ENCODE measurements around the gene CUL3. TPM values are rescaled to one million over a fixed set of nuclear protein-coding genes. Genes with fewer than 3 reads are reported as not detected.

Gene CUL3
- total and polyA plus RNA-seq, 2 of the 8 experiments (the other 6 are each of a cell fraction or from before 2014, with no cell fraction given) = 28.5 to 113 TPM

DNA sequence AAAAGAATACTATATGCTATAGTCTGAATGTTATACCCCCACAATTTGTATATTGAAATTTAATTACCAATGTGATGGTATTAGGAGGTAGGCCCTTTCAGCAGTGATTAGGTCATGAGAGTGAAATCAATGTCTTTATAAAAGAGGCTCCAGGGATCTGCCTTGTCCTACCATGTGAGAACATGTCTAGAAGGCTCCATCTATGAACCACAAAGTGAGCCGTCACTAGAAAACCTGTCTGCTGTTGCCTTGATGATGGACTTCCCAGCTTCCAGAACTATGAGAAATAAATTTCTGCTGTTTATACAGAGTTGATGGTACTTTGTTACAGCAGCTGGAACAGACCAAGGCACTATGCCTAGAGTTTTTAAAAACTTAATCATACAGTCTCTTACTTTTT, 136.9 kb downstream of the CUL3 start:
- H3K27me3 ChIP-seq (replicated peaks in 1 of 4; ENCODE audit: control insufficient read depth in 3 of 4, extremely low read depth in 1 of 4, insufficient read depth in 3 of 4, low read length in 3 of 4) = no peaks in the 10 kb centered on the region
- H3K27ac ChIP-seq (ENCODE audit: low read depth, low read length) = no peak overlapping the region
- FAIRE-seq = no peak
- H2BK5ac ChIP-seq (ENCODE audit: low read depth, low read length) = no peak overlapping the region
- 95% methylated on average over 1 of the region's 1 CpG; no CpG with 5 or more reads in 1 of the 2 experiments for WGBS, 2 experiments (ENCODE audit: extremely low coverage in 1 of 2, insufficient coverage in 1 of 2, insufficient read length in 1 of 2, insufficient replicate concordance in 2 of 2, low coverage in 1 of 2, low lambda C conversion rate in 2 of 2, missing lambda C conversion rate in 1 of 2)
- no peaks in the 10 kb centered on the region for H3K79me1 ChIP-seq (ENCODE audit: low read depth, low read length)
- peak overlapping the region; percentile 22; the same call in 1 of the 2 replicates for H2AFZ ChIP-seq (ENCODE audit: low read length)
- H3K4ac ChIP-seq (replicated peaks; ENCODE audit: insufficient read length, low read depth, low read length) = no peak overlapping the region
- H3K4me2 ChIP-seq (ENCODE audit: insufficient read depth in 1 of 2, low read depth in 2 of 2, low read length in 2 of 2) = no peak overlapping the region
- no peak for DNase-seq (ENCODE audit: low read depth in 1 of 2, low spot score in 2 of 2)
- no peak for TF ChIP-seq SUZ12 (IDR thresholded peaks at IDR 0.05; ENCODE audit: low read length)
- no peak for TF ChIP-seq JUND (IDR thresholded peaks at IDR 0.05; ENCODE audit: low read length)
- no peak for TF ChIP-seq YY1 (IDR thresholded peaks at IDR 0.05; ENCODE audit: low read depth, low read length)
- TF ChIP-seq ASH2L (IDR thresholded peaks at IDR 0.05; ENCODE audit: low read length) = no peak
- no peak for TF ChIP-seq TCF12 (IDR thresholded peaks at IDR 0.05; ENCODE audit: low read depth, low read length)
- no peak for TF ChIP-seq EZH2 (IDR thresholded peaks at IDR 0.05; ENCODE audit: low read depth, low read length, severe bottlenecking)
- TF ChIP-seq MAX (IDR thresholded peaks at IDR 0.05) = no peak
- TF ChIP-seq, protein P1, sequence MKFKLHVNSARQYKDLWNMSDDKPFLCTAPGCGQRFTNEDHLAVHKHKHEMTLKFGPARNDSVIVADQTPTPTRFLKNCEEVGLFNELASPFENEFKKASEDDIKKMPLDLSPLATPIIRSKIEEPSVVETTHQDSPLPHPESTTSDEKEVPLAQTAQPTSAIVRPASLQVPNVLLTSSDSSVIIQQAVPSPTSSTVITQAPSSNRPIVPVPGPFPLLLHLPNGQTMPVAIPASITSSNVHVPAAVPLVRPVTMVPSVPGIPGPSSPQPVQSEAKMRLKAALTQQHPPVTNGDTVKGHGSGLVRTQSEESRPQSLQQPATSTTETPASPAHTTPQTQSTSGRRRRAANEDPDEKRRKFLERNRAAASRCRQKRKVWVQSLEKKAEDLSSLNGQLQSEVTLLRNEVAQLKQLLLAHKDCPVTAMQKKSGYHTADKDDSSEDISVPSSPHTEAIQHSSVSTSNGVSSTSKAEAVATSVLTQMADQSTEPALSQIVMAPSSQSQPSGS (IDR thresholded peaks at IDR 0.05; ENCODE audit: low read length) = no peak
- TF ChIP-seq ZNF274 (IDR thresholded peaks at IDR 0.05; ENCODE audit: borderline replicate concordance, extremely low read depth, low read length) = no peak
- TF ChIP-seq KDM4A (IDR thresholded peaks at IDR 0.05; ENCODE audit: low read depth, low read length, severe bottlenecking) = no peak
- no peak for TF ChIP-seq TAF1 (IDR thresholded peaks at IDR 0.05; ENCODE audit: low read depth, low read length)
- TF ChIP-seq SIRT6 (IDR thresholded peaks at IDR 0.05; ENCODE audit: low read length) = no peak
- TF ChIP-seq TAF7 (optimal IDR thresholded peaks at IDR 0.05; ENCODE audit: borderline replicate concordance, low read depth, low read length) = no peak
- no peak overlapping the region for H3K56ac ChIP-seq (replicated peaks; ENCODE audit: insufficient read length, low read depth, low read length)
- no peak overlapping the region for H2BK20ac ChIP-seq (ENCODE audit: low read length)
- H3K14ac ChIP-seq (ENCODE audit: insufficient read length) = no peak overlapping the region
- H3K23ac ChIP-seq (ENCODE audit: insufficient read length) = no peak overlapping the region
- no peak overlapping the region for H3K9ac ChIP-seq (replicated peaks in 1 of 4; ENCODE audit: extremely low read depth in 1 of 4, low read depth in 3 of 4, low read length in 3 of 4)
- no peaks in the 10 kb centered on the region for H3K23me2 ChIP-seq (ENCODE audit: low read depth, low read length)
- H3K36me3 ChIP-seq (ENCODE audit: control insufficient read depth in 2 of 4, insufficient read depth in 4 of 4, low read length in 3 of 4) = no peaks in the 10 kb centered on the region
- no peak overlapping the region for H4K5ac ChIP-seq (ENCODE audit: insufficient read length, low read depth, low read length)
- H3K18ac ChIP-seq (ENCODE audit: extremely low read depth, low read length) = no peak overlapping the region
- no peak overlapping the region for H2BK12ac ChIP-seq (ENCODE audit: low read depth, low read length)
- H3K4me1 ChIP-seq (replicated peaks in 1 of 4; ENCODE audit: control insufficient read depth in 3 of 4, insufficient read depth in 4 of 4, low read length in 3 of 4) = no peaks in the 10 kb centered on the region
- CTCF ChIA-PET (ENCODE audit: partially characterized antibody) = interaction anchor here (0.7 to 2.9 kb wide), 15 partner anchors 8 to 275 kb away, joined by 3 to 22 read pairs (median 4); no protein-coding TSS in a partner anchor
- H3K79me2 ChIP-seq (ENCODE audit: control insufficient read depth in 1 of 2, insufficient read depth in 2 of 2, low read length in 2 of 2) = no peaks in the 10 kb centered on the region
- H3K4me3 ChIP-seq (ENCODE audit: extremely low read depth in 1 of 4, insufficient read depth in 2 of 4, low read depth in 3 of 4, low read length in 4 of 4) = no peak overlapping the region
- H3K9me3 ChIP-seq (ENCODE audit: insufficient read depth in 2 of 2, low read depth in 1 of 2, low read length in 1 of 2) = no peaks in the 10 kb centered on the region
- H2BK15ac ChIP-seq (ENCODE audit: low read length) = no peak overlapping the region
- H4K20me1 ChIP-seq (replicated peaks in 1 of 2; ENCODE audit: control insufficient read depth in 1 of 2, insufficient read depth in 2 of 2, low read length in 2 of 2) = no peaks in the 10 kb centered on the region
- no peak overlapping the region for H2BK120ac ChIP-seq (replicated peaks; ENCODE audit: low read depth, low read length)
- H4K91ac ChIP-seq (replicated peaks; ENCODE audit: insufficient read length, low read length) = no peak overlapping the region
- H2AK5ac ChIP-seq (ENCODE audit: low read depth, low read length) = no peak overlapping the region
- H4K8ac ChIP-seq (ENCODE audit: extremely low read depth, insufficient read depth, low read length) = no peak overlapping the region
- POLR2A ChIA-PET (ENCODE audit: partially characterized antibody) = no interaction called here

Data from H1 (cell line).